H1 (cell line): Measurements from ENCODE around the gene PMEPA1. TPM values are rescaled to one million over a fixed set of nuclear protein-coding genes. Genes with fewer than 3 reads are reported as not detected.

Experiments used
- CEBPB ChIP-seq: IDR thresholded peaks from 2 replicates; pipeline ENCODE4 v1.6.1; 2012; ENCODE audit warnings: low read depth, low read length
- EZH2 ChIP-seq: fragments of 200-600 bp; sonication (generic); IDR thresholded peaks from 2 replicates; pipeline ENCODE4 v1.7.1; 2012; ENCODE audit warnings: low read depth, mild to moderate bottlenecking, moderate library complexity, low read length, inconsistent platforms; ENCODE audit not compliant: severe bottlenecking
- JUND ChIP-seq: IDR thresholded peaks from 2 replicates; pipeline ENCODE4 v1.6.1; 2011; ENCODE audit warnings: mild to moderate bottlenecking, improper control_type of control experiment, low read length
- polyA plus RNA-seq, 7 experiments: library from polyadenylated mRNA; depleted of rRNA in 3 of 7; stranded (reverse) in 5 of 7; unstranded in 2 of 7; fragments of >200 nt in 5 of 7; fragments of 200-250 nt in 2 of 7; gene quantifications; 1 replicate in 5 of 7; 2 replicates in 1 of 7; 4 replicates in 1 of 7; pipeline versions ENCODE4 v1.2.1 to v1.2.3, GENCODE V29; 2011 to 2013; ENCODE audit warnings: missing spikeins in 2 of 7, mixed read lengths in 2 of 7
- total RNA-seq: library from RNA; stranded (reverse); fragmentation: NEBNext Ultra II Directional; extraction: Animal tissue kit (Norgen Biotek cat#: 25700); gene quantifications from 2 replicates; pipeline ENCODE4 v1.2.1, GENCODE V29; 2021
- TF ChIP-seq, protein P1 (sequence below): IDR thresholded peaks from 2 replicates; pipeline ENCODE4 v1.6.1; 2011; ENCODE audit warnings: low read length, improper control_type of control experiment
- TF ChIP-seq, protein P2 (sequence below): fragments of 300-600 bp; sonication (generic); IDR thresholded peaks from 2 replicates; pipeline ENCODE4 v1.7.1; 2012; ENCODE audit warnings: low read length, moderate library complexity, mild to moderate bottlenecking, inconsistent platforms; ENCODE audit not compliant: insufficient replicate concordance

Gene PMEPA1
- total and polyA plus RNA-seq, 2 of the 8 experiments (the other 6 are each of a cell fraction or from before 2014, with no cell fraction given), result 12.7 to 20.5 TPM

DNA sequence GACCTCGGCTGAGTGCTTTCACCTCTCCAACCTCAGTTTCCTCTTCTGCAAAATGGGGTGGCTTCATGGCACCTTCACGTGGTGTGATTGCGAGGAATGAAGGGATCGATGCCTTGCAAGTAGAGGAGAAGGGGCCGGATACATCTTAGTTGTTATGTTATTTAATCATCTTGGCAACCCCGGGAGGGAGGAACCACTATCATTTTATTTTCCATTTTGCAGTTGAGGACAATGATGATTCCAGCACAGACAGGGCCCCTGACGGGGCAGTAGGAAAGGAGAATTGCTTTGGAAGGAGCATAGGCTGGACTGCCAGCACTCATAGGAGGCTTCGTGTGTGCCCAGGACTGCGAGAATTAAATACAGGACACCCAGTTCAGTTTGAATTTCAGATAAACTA is 2.5 kb upstream of the PMEPA1 start (continued):
- TF ChIP-seq, protein P1, sequence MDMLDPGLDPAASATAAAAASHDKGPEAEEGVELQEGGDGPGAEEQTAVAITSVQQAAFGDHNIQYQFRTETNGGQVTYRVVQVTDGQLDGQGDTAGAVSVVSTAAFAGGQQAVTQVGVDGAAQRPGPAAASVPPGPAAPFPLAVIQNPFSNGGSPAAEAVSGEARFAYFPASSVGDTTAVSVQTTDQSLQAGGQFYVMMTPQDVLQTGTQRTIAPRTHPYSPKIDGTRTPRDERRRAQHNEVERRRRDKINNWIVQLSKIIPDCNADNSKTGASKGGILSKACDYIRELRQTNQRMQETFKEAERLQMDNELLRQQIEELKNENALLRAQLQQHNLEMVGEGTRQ, result no peak
- TF ChIP-seq, protein P2, sequence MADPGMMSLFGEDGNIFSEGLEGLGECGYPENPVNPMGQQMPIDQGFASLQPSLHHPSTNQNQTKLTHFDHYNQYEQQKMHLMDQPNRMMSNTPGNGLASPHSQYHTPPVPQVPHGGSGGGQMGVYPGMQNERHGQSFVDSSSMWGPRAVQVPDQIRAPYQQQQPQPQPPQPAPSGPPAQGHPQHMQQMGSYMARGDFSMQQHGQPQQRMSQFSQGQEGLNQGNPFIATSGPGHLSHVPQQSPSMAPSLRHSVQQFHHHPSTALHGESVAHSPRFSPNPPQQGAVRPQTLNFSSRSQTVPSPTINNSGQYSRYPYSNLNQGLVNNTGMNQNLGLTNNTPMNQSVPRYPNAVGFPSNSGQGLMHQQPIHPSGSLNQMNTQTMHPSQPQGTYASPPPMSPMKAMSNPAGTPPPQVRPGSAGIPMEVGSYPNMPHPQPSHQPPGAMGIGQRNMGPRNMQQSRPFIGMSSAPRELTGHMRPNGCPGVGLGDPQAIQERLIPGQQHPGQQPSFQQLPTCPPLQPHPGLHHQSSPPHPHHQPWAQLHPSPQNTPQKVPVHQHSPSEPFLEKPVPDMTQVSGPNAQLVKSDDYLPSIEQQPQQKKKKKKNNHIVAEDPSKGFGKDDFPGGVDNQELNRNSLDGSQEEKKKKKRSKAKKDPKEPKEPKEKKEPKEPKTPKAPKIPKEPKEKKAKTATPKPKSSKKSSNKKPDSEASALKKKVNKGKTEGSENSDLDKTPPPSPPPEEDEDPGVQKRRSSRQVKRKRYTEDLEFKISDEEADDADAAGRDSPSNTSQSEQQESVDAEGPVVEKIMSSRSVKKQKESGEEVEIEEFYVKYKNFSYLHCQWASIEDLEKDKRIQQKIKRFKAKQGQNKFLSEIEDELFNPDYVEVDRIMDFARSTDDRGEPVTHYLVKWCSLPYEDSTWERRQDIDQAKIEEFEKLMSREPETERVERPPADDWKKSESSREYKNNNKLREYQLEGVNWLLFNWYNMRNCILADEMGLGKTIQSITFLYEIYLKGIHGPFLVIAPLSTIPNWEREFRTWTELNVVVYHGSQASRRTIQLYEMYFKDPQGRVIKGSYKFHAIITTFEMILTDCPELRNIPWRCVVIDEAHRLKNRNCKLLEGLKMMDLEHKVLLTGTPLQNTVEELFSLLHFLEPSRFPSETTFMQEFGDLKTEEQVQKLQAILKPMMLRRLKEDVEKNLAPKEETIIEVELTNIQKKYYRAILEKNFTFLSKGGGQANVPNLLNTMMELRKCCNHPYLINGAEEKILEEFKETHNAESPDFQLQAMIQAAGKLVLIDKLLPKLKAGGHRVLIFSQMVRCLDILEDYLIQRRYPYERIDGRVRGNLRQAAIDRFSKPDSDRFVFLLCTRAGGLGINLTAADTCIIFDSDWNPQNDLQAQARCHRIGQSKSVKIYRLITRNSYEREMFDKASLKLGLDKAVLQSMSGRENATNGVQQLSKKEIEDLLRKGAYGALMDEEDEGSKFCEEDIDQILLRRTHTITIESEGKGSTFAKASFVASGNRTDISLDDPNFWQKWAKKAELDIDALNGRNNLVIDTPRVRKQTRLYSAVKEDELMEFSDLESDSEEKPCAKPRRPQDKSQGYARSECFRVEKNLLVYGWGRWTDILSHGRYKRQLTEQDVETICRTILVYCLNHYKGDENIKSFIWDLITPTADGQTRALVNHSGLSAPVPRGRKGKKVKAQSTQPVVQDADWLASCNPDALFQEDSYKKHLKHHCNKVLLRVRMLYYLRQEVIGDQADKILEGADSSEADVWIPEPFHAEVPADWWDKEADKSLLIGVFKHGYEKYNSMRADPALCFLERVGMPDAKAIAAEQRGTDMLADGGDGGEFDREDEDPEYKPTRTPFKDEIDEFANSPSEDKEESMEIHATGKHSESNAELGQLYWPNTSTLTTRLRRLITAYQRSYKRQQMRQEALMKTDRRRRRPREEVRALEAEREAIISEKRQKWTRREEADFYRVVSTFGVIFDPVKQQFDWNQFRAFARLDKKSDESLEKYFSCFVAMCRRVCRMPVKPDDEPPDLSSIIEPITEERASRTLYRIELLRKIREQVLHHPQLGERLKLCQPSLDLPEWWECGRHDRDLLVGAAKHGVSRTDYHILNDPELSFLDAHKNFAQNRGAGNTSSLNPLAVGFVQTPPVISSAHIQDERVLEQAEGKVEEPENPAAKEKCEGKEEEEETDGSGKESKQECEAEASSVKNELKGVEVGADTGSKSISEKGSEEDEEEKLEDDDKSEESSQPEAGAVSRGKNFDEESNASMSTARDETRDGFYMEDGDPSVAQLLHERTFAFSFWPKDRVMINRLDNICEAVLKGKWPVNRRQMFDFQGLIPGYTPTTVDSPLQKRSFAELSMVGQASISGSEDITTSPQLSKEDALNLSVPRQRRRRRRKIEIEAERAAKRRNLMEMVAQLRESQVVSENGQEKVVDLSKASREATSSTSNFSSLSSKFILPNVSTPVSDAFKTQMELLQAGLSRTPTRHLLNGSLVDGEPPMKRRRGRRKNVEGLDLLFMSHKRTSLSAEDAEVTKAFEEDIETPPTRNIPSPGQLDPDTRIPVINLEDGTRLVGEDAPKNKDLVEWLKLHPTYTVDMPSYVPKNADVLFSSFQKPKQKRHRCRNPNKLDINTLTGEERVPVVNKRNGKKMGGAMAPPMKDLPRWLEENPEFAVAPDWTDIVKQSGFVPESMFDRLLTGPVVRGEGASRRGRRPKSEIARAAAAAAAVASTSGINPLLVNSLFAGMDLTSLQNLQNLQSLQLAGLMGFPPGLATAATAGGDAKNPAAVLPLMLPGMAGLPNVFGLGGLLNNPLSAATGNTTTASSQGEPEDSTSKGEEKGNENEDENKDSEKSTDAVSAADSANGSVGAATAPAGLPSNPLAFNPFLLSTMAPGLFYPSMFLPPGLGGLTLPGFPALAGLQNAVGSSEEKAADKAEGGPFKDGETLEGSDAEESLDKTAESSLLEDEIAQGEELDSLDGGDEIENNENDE, result no peak
- TF ChIP-seq JUND (no peak), CEBPB (no peak), EZH2 (no peak)
